WTC11 (cell line): ENCODE measurements around the gene LRRN1. TPM values are rescaled to one million over a fixed set of nuclear protein-coding genes. Genes with fewer than 3 reads are reported as not detected.
A peak's percentile ranks its signal among the peaks of the same experiment; 100 is the strongest.

ENCODE experiments used
- ATAC-seq: fragments of 200-7000 bp; cut with Tn5 transposase; 2 replicates; pipeline ENCODE4 v1.10.0; 2021; ENCODE audit warnings: mild to moderate bottlenecking, moderate library complexity
- Bru-seq: library from RNA; stranded (reverse); fragments of 400-500 nt; gene quantifications from one replicate; lab custom pipeline; 2021; lab: Mats Ljungman, UMichigan
- CTCF ChIA-PET: fragments of 300-600 bp; sonication (Branson Sonifier 250); formaldehyde crosslinking; loops from one replicate; lab custom pipeline; 2021; ENCODE audit warnings: antibody characterized with exemption; lab: Charles Lee
- POLR2A ChIA-PET: fragments of 350-600 bp; sonication (Branson Sonifier 250); formaldehyde crosslinking; loops from one replicate; lab custom pipeline; 2021; ENCODE audit warnings: antibody characterized with exemption; lab: Charles Lee
- DNase-seq: peaks from one replicate; pipeline ENCODE4 v3.0.0; 2021; ENCODE audit warnings: low spot score
- H3K27ac Mint-ChIP-seq: 2 replicates; pipeline ENCODE4 v1.8.0; 2021; ENCODE audit warnings: mixed read lengths
- H3K27me3 Mint-ChIP-seq: 2 replicates; pipeline ENCODE4 v1.8.0; 2021; ENCODE audit warnings: low read depth, mild to moderate bottlenecking, moderate library complexity, mixed read lengths
- H3K36me3 Mint-ChIP-seq: 2 replicates; pipeline ENCODE4 v1.8.0; 2021; ENCODE audit warnings: mixed read lengths
- H3K4me1 Mint-ChIP-seq: 2 replicates; pipeline ENCODE4 v1.8.0; 2022; ENCODE audit warnings: mixed read lengths
- H3K4me3 Mint-ChIP-seq: 2 replicates; pipeline ENCODE4 v1.8.0; 2021; ENCODE audit warnings: mild to moderate bottlenecking, moderate library complexity, mixed read lengths
- H3K9me3 Mint-ChIP-seq: 2 replicates; pipeline ENCODE4 v1.8.0; 2021; ENCODE audit warnings: mixed read lengths
- ARID4B ChIP-seq: sonication (generic); formaldehyde crosslinking; IDR thresholded peaks from 2 replicates; pipeline ENCODE4 v1.8.0; 2023; ENCODE audit warnings: missing genetic modification reagents, mild to moderate bottlenecking, borderline replicate concordance
- CBFB ChIP-seq: sonication (generic); formaldehyde crosslinking; IDR thresholded peaks from 2 replicates; pipeline ENCODE4 v1.8.1; 2022; ENCODE audit warnings: mild to moderate bottlenecking, low read depth, missing genetic modification reagents
- E2F4 ChIP-seq: sonication (generic); formaldehyde crosslinking; IDR thresholded peaks from 2 replicates; pipeline ENCODE4 v1.8.1; 2022; ENCODE audit warnings: low read depth, mild to moderate bottlenecking, moderate library complexity, missing genetic modification reagents, borderline replicate concordance
- E2F5 ChIP-seq: sonication (generic); formaldehyde crosslinking; IDR thresholded peaks from 2 replicates; pipeline ENCODE4 v1.8.1; 2022; ENCODE audit warnings: mild to moderate bottlenecking, moderate library complexity, missing genetic modification reagents
- EMX1 ChIP-seq: fragments of 250-450 bp; sonication (Bioruptor Pico); IDR thresholded peaks from 2 replicates; pipeline ENCODE4 v1.8.0; 2021; ENCODE audit warnings: mild to moderate bottlenecking
- ESRRA ChIP-seq: sonication (generic); formaldehyde crosslinking; IDR thresholded peaks from 2 replicates; pipeline ENCODE4 v1.8.1; 2022; ENCODE audit warnings: mild to moderate bottlenecking, missing genetic modification reagents, borderline replicate concordance
- FOXK1 ChIP-seq: sonication (generic); formaldehyde crosslinking; IDR thresholded peaks from 2 replicates; pipeline ENCODE4 v1.8.0; 2022; ENCODE audit warnings: mild to moderate bottlenecking, moderate library complexity, missing genetic modification reagents
- GABPB1 ChIP-seq: sonication (generic); formaldehyde crosslinking; IDR thresholded peaks from 2 replicates; pipeline ENCODE4 v1.8.1; 2023; ENCODE audit warnings: mild to moderate bottlenecking, missing genetic modification reagents
- IRF2 ChIP-seq: sonication (generic); formaldehyde crosslinking; IDR thresholded peaks from 2 replicates; pipeline ENCODE4 v1.8.0; 2022; ENCODE audit warnings: low read depth, missing genetic modification reagents, borderline replicate concordance
- PRRX2 ChIP-seq: fragments of 250-450 bp; sonication (Bioruptor Pico); IDR thresholded peaks from 2 replicates; pipeline ENCODE4 v1.8.0; 2021; ENCODE audit warnings: mild to moderate bottlenecking
- SP1 ChIP-seq: sonication (generic); formaldehyde crosslinking; conservative IDR thresholded peaks from 2 replicates; pipeline ENCODE4 v1.8.1; 2022; ENCODE audit warnings: missing genetic modification reagents
- TEAD1 ChIP-seq: sonication (generic); formaldehyde crosslinking; IDR thresholded peaks from 2 replicates; pipeline ENCODE4 v1.8.0; 2022; ENCODE audit warnings: mild to moderate bottlenecking, missing genetic modification reagents
- TEAD4 ChIP-seq: sonication (generic); formaldehyde crosslinking; IDR thresholded peaks from 2 replicates; pipeline ENCODE4 v1.8.0; 2022; ENCODE audit warnings: mild to moderate bottlenecking, missing genetic modification reagents
- USF1 ChIP-seq: sonication (generic); formaldehyde crosslinking; IDR thresholded peaks from 2 replicates; pipeline ENCODE4 v1.8.0; 2022; ENCODE audit warnings: mild to moderate bottlenecking, missing genetic modification reagents
- USF2 ChIP-seq: sonication (generic); formaldehyde crosslinking; IDR thresholded peaks from 2 replicates; pipeline ENCODE4 v1.8.1; 2023; ENCODE audit warnings: mild to moderate bottlenecking, missing genetic modification reagents, moderate library complexity
- ZNF219 ChIP-seq: sonication (generic); formaldehyde crosslinking; IDR thresholded peaks from 2 replicates; pipeline ENCODE4 v1.8.0; 2023; ENCODE audit warnings: missing genetic modification reagents, mild to moderate bottlenecking, borderline replicate concordance
- ZNF281 ChIP-seq: sonication (generic); formaldehyde crosslinking; IDR thresholded peaks from 2 replicates; pipeline ENCODE4 v1.8.0; 2023; ENCODE audit warnings: mild to moderate bottlenecking, missing genetic modification reagents
- ZNF317 ChIP-seq: sonication (generic); formaldehyde crosslinking; IDR thresholded peaks from 2 replicates; pipeline ENCODE4 v1.8.1; 2023; ENCODE audit warnings: low read depth, mild to moderate bottlenecking, moderate library complexity, missing genetic modification reagents, borderline replicate concordance
- ZNF425 ChIP-seq: fragments of 250-450 bp; sonication (Bioruptor Pico); conservative IDR thresholded peaks from 2 replicates; pipeline ENCODE4 v1.9.0; 2021; ENCODE audit warnings: mild to moderate bottlenecking
- long read RNA-seq, 3 experiments: library from RNA in 1 of 3; library from capped mRNA in 1 of 3; library from polyadenylated mRNA in 1 of 3; unstranded in 2 of 3; stranded (forward) in 1 of 3; transcript quantifications; one replicate each; pipeline ENCODE4 v2.0.0, GENCODE V29; 2021
- total RNA-seq: library from RNA; stranded (reverse); gene quantifications from 3 replicates; pipeline ENCODE4 v1.2.3, GENCODE V29; 2021

Gene LRRN1
- 114 to 124 TPM (median 121 TPM) in 3 replicates for total RNA-seq
- percentile 99 among the genes with signal in this experiment for Bru-seq, nascent RNA
- long read RNA-seq, experiment 1, transcript LRRN1-203 (2 exons, 592 nt), result minor isoform, 12 of 901 reads
- long read RNA-seq, experiment 1, transcript LRRN1-201 (2 exons, 3,823 nt), result major isoform, 689 of 901 reads
- long read RNA-seq, experiment 1, partial matches to known transcripts, result 3 of 901 reads
- long read RNA-seq, experiment 1, other reads (novel, unspliced or antisense), result 197 of 901 reads
- long read RNA-seq, experiment 2, transcript LRRN1-201 (2 exons, 3,823 nt), result major isoform, 53 of 143 reads
- long read RNA-seq, experiment 2, partial matches to known transcripts, result 66 of 143 reads
- long read RNA-seq, experiment 2, other reads (novel, unspliced or antisense), result 24 of 143 reads
- long read RNA-seq, experiment 3, partial matches to known transcripts, result 0 of 4 reads
- long read RNA-seq, experiment 3, other reads (novel, unspliced or antisense), result 3 of 4 reads

- peak within 1 kb of the TSS; percentile 98 for H3K27ac Mint-ChIP-seq
- peaks cover 22% of the 10 kb centered on the region for H3K27me3 Mint-ChIP-seq
- peak within 1 kb of the TSS; percentile 89 for H3K4me3 Mint-ChIP-seq
- H3K4me1 Mint-ChIP-seq, result peaks cover 44% of the 10 kb centered on the region
- H3K9me3 Mint-ChIP-seq, result peaks cover 7% of the 10 kb centered on the region
- ATAC-seq (peak; percentile 75), DNase-seq (peak; percentile 93)
- POLR2A ChIA-PET, result interaction anchor here (0.7 to 3.0 kb wide), 3 partner anchors 9 to 618 kb away, joined by 6 to 8 read pairs (median 7); no protein-coding TSS in a partner anchor
- CTCF ChIA-PET, result no interaction called here
- H3K36me3 Mint-ChIP-seq, result peaks cover 18% of the 10 kb centered on the region
- peak; percentile 56; the same call in 1 of the 2 replicates for TF ChIP-seq E2F5 (CRISPR knock-in tag)
- TF ChIP-seq CBFB (CRISPR knock-in tag), result no peak
- TF ChIP-seq TEAD1 (CRISPR knock-in tag), result peak; percentile 66; the same call in 1 of the 2 replicates
- peak; percentile 75; the same call in 1 of the 2 replicates for TF ChIP-seq EMX1 (CRISPR knock-in tag)
- TF ChIP-seq ZNF281, result no peak
- no peak for TF ChIP-seq PRRX2
- TF ChIP-seq TEAD4 (CRISPR knock-in tag), result no peak
- TF ChIP-seq SP1, result peak; percentile 58; the same call in 1 of the 2 replicates
- no peak for TF ChIP-seq ZNF425 (CRISPR knock-in tag)
- no peak for TF ChIP-seq IRF2 (CRISPR knock-in tag)
- TF ChIP-seq USF2 (CRISPR knock-in tag), result peak; percentile 87
- TF ChIP-seq FOXK1, result peak; percentile 60
- no peak for TF ChIP-seq GABPB1 (CRISPR knock-in tag)
- TF ChIP-seq ZNF219 (CRISPR knock-in tag), result no peak
- no peak for TF ChIP-seq E2F4
- TF ChIP-seq ARID4B (CRISPR knock-in tag), result no peak; the same call in 1 of the 2 replicates
- TF ChIP-seq USF1, result peak; percentile 70
- 0 out of 2 replicates have a peak, but pooled peaks have one; percentile 38 for TF ChIP-seq ESRRA (CRISPR knock-in tag)
- TF ChIP-seq ZNF317 (CRISPR knock-in tag), result 0 out of 2 replicates have a peak, but pooled peaks have one; percentile 3
Observed at GRCh38 chr3:3799173-3800079, at the start of gene LRRN1. Gene LRRN1 (plus strand): TSS chr3:3799431. CDS start chr3:3844642, 45,211 bp downstream.
